H9 (cell line): ENCODE results near the gene VDAC1. TPM values are rescaled to one million over a fixed set of nuclear protein-coding genes. Genes with fewer than 3 reads are reported as not detected.

ENCODE experiments used
- DNase-seq: peaks from one replicate; pipeline ENCODE4 v3.0.0-alpha.2; 2017
- H2AFZ ChIP-seq: one replicate; pipeline ENCODE4 v1.6.1; 2013; ENCODE audit warnings: mild to moderate bottlenecking, low read length, control low read depth, moderate library complexity
- H2AK5ac ChIP-seq: 2 replicates; pipeline ENCODE4 v1.6.1; 2013; ENCODE audit warnings: low read length, control low read depth, mixed read lengths; ENCODE audit not compliant: insufficient read length
- H2BK120ac ChIP-seq: one replicate; pipeline ENCODE4 v1.6.1; 2013; ENCODE audit warnings: low read depth, mild to moderate bottlenecking, low read length, control low read depth, inconsistent platforms; ENCODE audit not compliant: poor library complexity, severe bottlenecking
- H2BK12ac ChIP-seq: 2 replicates; pipeline ENCODE4 v1.6.1; 2013; ENCODE audit warnings: low read length, control low read depth, mixed read lengths, low read depth; ENCODE audit not compliant: insufficient read length
- H2BK15ac ChIP-seq: 2 replicates; pipeline ENCODE4 v1.6.1; 2013; ENCODE audit warnings: low read depth, low read length, control low read depth
- H2BK20ac ChIP-seq: one replicate; pipeline ENCODE4 v1.6.1; 2013; ENCODE audit warnings: low read depth, mild to moderate bottlenecking, low read length, control low read depth, inconsistent platforms; ENCODE audit not compliant: poor library complexity, severe bottlenecking
- H2BK5ac ChIP-seq: 2 replicates; pipeline ENCODE4 v1.6.1; 2013; ENCODE audit warnings: low read length, control low read depth, mixed read lengths; ENCODE audit not compliant: insufficient read length
- H3K14ac ChIP-seq: 2 replicates; pipeline ENCODE4 v1.6.1; 2013; ENCODE audit warnings: low read length, control low read depth; ENCODE audit not compliant: insufficient read depth
- H3K18ac ChIP-seq: 2 replicates; pipeline ENCODE4 v1.6.1; 2013; ENCODE audit warnings: low read depth, mild to moderate bottlenecking, mixed read lengths, low read length, control low read depth; ENCODE audit not compliant: insufficient read length
- H3K23ac ChIP-seq: 2 replicates; pipeline ENCODE4 v1.6.1; 2013; ENCODE audit warnings: low read length, control low read depth, mixed read lengths, low read depth; ENCODE audit not compliant: insufficient read length
- H3K23me2 ChIP-seq: 2 replicates; pipeline ENCODE4 v1.6.1; 2013; ENCODE audit warnings: low read depth, mild to moderate bottlenecking, mixed read lengths, low read length, control low read depth; ENCODE audit not compliant: insufficient read length, poor library complexity, severe bottlenecking
- H3K27ac ChIP-seq: 2 replicates; pipeline ENCODE4 v1.5.1; 2013; ENCODE audit warnings: low read length, control low read depth, mixed read lengths, low read depth; ENCODE audit not compliant: insufficient read length
- H3K27me3 ChIP-seq: 2 replicates; pipeline ENCODE4 v1.6.1; 2013; ENCODE audit warnings: low read length, control low read depth, inconsistent platforms; ENCODE audit not compliant: insufficient read depth
- H3K4ac ChIP-seq: 2 replicates; pipeline ENCODE4 v1.6.1; 2013; ENCODE audit warnings: low read depth, mild to moderate bottlenecking, control low read depth, inconsistent platforms, low read length, moderate library complexity
- H3K4me1 ChIP-seq: 2 replicates; pipeline ENCODE4 v1.6.1; 2013; ENCODE audit warnings: low read length, control low read depth, inconsistent platforms; ENCODE audit not compliant: insufficient read depth
- H3K4me2 ChIP-seq: 2 replicates; pipeline ENCODE4 v1.6.1; 2013; ENCODE audit warnings: low read length, control low read depth, mixed read lengths; ENCODE audit not compliant: insufficient read length, insufficient read depth
- H3K56ac ChIP-seq: 2 replicates; pipeline ENCODE4 v1.6.1; 2013; ENCODE audit warnings: low read depth, mild to moderate bottlenecking, mixed read lengths, low read length, control low read depth; ENCODE audit not compliant: insufficient read length
- H3K79me1 ChIP-seq: 2 replicates; pipeline ENCODE4 v1.6.1; 2013; ENCODE audit warnings: low read depth, mild to moderate bottlenecking, moderate library complexity, low read length, control low read depth, inconsistent platforms; ENCODE audit not compliant: insufficient read depth, poor library complexity, severe bottlenecking
- H3K79me2 ChIP-seq: 2 replicates; pipeline ENCODE4 v1.6.1; 2013; ENCODE audit warnings: low read length, control low read depth, inconsistent platforms; ENCODE audit not compliant: insufficient read depth
- H3K9ac ChIP-seq: 2 replicates; pipeline ENCODE4 v1.6.1; 2013; ENCODE audit warnings: low read length, control low read depth, mixed read lengths; ENCODE audit not compliant: insufficient read length; ENCODE audit errors: extremely low read depth
- H3K9me3 ChIP-seq: one replicate; pipeline ENCODE4 v1.6.1; 2013; ENCODE audit warnings: low read depth, low read length, inconsistent platforms; ENCODE audit not compliant: control insufficient read depth
- H3T11ph ChIP-seq: one replicate; pipeline ENCODE4 v1.6.1; 2013; ENCODE audit warnings: mild to moderate bottlenecking, low read length, control low read depth, inconsistent platforms
- H4K20me1 ChIP-seq: one replicate; pipeline ENCODE4 v1.6.1; 2013; ENCODE audit not compliant: control insufficient read depth, insufficient read length, insufficient read depth
- H4K5ac ChIP-seq: 2 replicates; pipeline ENCODE4 v1.6.1; 2013; ENCODE audit warnings: low read depth, mild to moderate bottlenecking, mixed read lengths, low read length, control low read depth; ENCODE audit not compliant: insufficient read length
- H4K8ac ChIP-seq: replicated peaks from 2 replicates; pipeline ENCODE4 v1.6.1; 2013; ENCODE audit warnings: low read length, control low read depth, mixed read lengths, low read depth; ENCODE audit not compliant: insufficient read length
- H4K91ac ChIP-seq: 2 replicates; pipeline ENCODE4 v1.6.1; 2013; ENCODE audit warnings: low read depth, mild to moderate bottlenecking, moderate library complexity, mixed read lengths, low read length, control low read depth; ENCODE audit not compliant: insufficient read length
- H3K27ac Mint-ChIP-seq, 3 experiments: 2 replicates in 2 of 3; 3 replicates in 1 of 3; pipeline ENCODE4 v1.8.0; 2020 to 2021; ENCODE audit warnings: mixed read lengths in 3 of 3, mild to moderate bottlenecking in 1 of 3, moderate library complexity in 1 of 3
- H3K27me3 Mint-ChIP-seq: 2 replicates; pipeline ENCODE4 v1.8.0; 2021; ENCODE audit warnings: low read depth, mild to moderate bottlenecking, moderate library complexity, mixed read lengths
- H3K36me3 Mint-ChIP-seq, 3 experiments: 2 replicates in 2 of 3; 3 replicates in 1 of 3; pipeline ENCODE4 v1.8.0; 2020 to 2021; ENCODE audit warnings: low read depth in 3 of 3, mixed read lengths in 3 of 3; ENCODE audit not compliant: insufficient read depth in 1 of 3
- H3K4me1 Mint-ChIP-seq, 2 experiments: 2 replicates each; pipeline ENCODE4 v1.8.0; 2020; ENCODE audit warnings: mixed read lengths in 2 of 2
- H3K4me3 Mint-ChIP-seq, 2 experiments: 2 replicates in 1 of 2; 3 replicates in 1 of 2; pipeline ENCODE4 v1.8.0; 2020 to 2021; ENCODE audit warnings: mild to moderate bottlenecking in 2 of 2, mixed read lengths in 2 of 2, moderate library complexity in 1 of 2
- H3K9me3 Mint-ChIP-seq, 2 experiments: 2 replicates in 1 of 2; 3 replicates in 1 of 2; pipeline ENCODE4 v1.8.0; 2020; ENCODE audit warnings: mild to moderate bottlenecking in 2 of 2, mixed read lengths in 2 of 2, moderate library complexity in 1 of 2
- WGBS: extraction: QIAGEN DNeasy Blood & Tissue Kit; methylation state at CpG from one replicate; pipeline ENCODE4 v1.1.7; 2013; ENCODE audit warnings: missing lambda C conversion rate, low lambda C conversion rate, mixed read lengths; ENCODE audit not compliant: insufficient read length; ENCODE audit errors: extremely low coverage; 5-methylcytosine and 5-hydroxymethylcytosine counted together
- total RNA-seq: library from RNA; stranded (reverse); gene quantifications from 2 replicates; pipeline ENCODE4 v1.2.1, GENCODE V29; 2021
- TF ChIP-seq, protein P1 (sequence below): fragments of 200-600 bp; sonication (generic); conservative IDR thresholded peaks from 3 replicates; pipeline ENCODE4 v1.8.0; 2021; ENCODE audit warnings: antibody characterized with exemption, mild to moderate bottlenecking

The VDAC1 gene
- total RNA-seq, 1 experiment from 2014 or later, result 208 TPM

DNA sequence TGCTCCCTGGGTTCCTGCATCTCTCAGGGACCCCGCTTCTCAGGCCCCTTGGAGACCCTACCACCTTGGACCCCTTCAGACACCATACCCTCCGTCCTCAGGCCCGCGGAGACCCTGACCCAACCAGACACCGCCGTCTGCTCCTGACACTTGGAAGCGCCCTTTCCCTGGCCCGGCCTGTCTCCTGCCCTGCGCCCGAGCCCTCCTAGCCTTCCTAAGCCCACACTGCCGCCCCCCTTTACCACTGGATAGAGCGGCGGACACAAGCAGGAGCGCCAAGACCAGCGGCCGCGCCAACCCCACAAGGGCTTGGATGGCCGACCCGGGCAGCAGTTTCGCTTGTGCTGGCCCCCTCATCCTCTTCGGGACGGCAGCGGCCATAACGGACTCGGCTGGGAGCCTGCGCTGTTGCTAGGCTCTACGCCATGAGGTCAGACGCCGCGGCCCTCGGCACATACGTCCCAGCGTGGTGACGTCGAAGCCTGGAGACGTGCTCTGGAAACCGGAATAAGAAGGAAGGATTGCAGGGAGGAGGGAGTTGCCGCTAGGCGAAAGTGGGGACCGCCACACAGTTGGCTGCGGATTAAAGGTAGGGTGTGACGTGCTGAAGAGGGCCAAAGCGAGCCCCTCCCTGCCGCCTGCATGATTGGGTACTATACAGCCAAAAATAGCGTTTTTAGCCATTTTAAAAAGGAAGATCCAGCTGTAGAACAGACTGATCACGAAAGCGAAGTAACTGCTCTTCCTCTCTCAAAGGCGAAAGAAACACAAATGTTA is 36.4 kb downstream of the VDAC1 start, which contains the start of gene C5orf15:
Gene C5orf15 (minus strand): TSS at position 422 of the 777 bp plus-strand sequence. CDS start 41 bp downstream, at position 381.
- TF ChIP-seq, protein P1, sequence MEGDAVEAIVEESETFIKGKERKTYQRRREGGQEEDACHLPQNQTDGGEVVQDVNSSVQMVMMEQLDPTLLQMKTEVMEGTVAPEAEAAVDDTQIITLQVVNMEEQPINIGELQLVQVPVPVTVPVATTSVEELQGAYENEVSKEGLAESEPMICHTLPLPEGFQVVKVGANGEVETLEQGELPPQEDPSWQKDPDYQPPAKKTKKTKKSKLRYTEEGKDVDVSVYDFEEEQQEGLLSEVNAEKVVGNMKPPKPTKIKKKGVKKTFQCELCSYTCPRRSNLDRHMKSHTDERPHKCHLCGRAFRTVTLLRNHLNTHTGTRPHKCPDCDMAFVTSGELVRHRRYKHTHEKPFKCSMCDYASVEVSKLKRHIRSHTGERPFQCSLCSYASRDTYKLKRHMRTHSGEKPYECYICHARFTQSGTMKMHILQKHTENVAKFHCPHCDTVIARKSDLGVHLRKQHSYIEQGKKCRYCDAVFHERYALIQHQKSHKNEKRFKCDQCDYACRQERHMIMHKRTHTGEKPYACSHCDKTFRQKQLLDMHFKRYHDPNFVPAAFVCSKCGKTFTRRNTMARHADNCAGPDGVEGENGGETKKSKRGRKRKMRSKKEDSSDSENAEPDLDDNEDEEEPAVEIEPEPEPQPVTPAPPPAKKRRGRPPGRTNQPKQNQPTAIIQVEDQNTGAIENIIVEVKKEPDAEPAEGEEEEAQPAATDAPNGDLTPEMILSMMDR, result 0 out of 3 replicates have a peak, but pooled peaks have one; percentile 25
- Histone ChIP-seq H2BK15ac (no peak within 1 kb of the TSS), H3K27ac (no peak within 1 kb of the TSS), H3K4ac (no peak within 1 kb of the TSS; the same call in 1 of the 2 replicates), H3K23ac (no peak within 1 kb of the TSS), H2BK120ac (no peak within 1 kb of the TSS), H3K9me3 (no peaks in the 10 kb centered on the region), H4K5ac (no peak within 1 kb of the TSS), H2AK5ac (no peak within 1 kb of the TSS), H4K91ac (no peak within 1 kb of the TSS), H3T11ph (no peak within 1 kb of the TSS), H4K20me1 (no peaks in the 10 kb centered on the region), H3K79me1 (no peaks in the 10 kb centered on the region), H3K9ac (peak within 1 kb of the TSS; percentile 77), H3K56ac (no peak within 1 kb of the TSS), H3K18ac (peak within 1 kb of the TSS; percentile 92), H3K4me1 (no peaks in the 10 kb centered on the region), H2BK20ac (no peak within 1 kb of the TSS), H3K23me2 (peaks cover 7% of the 10 kb centered on the region), H3K14ac (peak within 1 kb of the TSS; percentile 91), H3K4me2 (peak within 1 kb of the TSS; percentile 96), H4K8ac (no peak within 1 kb of the TSS), H2AFZ (no peak within 1 kb of the TSS), H2BK5ac (no peak within 1 kb of the TSS), H3K27me3 (no peaks in the 10 kb centered on the region), H2BK12ac (no peak within 1 kb of the TSS), H3K79me2 (peaks cover 3% of the 10 kb centered on the region; the same call in 1 of the 2 replicates)
- DNase-seq, result peak; percentile 97
- Mint-ChIP-seq H3K36me3 (peaks cover 8 to 22% (median 22%) of the 10 kb centered on the region in 3 experiments; a peak in 5 of 7 replicates), H3K9me3 (no peaks in the 10 kb centered on the region), H3K4me3 (peak within 1 kb of the TSS; percentile 99), H3K27me3 (no peaks in the 10 kb centered on the region; the same call in 1 of the 2 replicates), H3K4me1 (peaks cover 10 to 11% of the 10 kb centered on the region in 2 experiments), H3K27ac (peak within 1 kb of the TSS; percentile 95 to 99 (median 99))
- no CpG with 5 or more reads among the region's 48 CpGs for WGBS
